ENCODE measurements around the gene PGGHG. TPM values are rescaled to one million over a fixed set of nuclear protein-coding genes. Genes with fewer than 3 reads are reported as not detected.
"Not testable (repeated sequence)": the region's sequence is repeated elsewhere in the genome, so short reads cannot be mapped to it uniquely, and the experiment has no call there.

The PGGHG gene
- total and polyA plus RNA-seq, 2 donors from 2014 or later: 16.1 to 64.1 TPM

DNA sequence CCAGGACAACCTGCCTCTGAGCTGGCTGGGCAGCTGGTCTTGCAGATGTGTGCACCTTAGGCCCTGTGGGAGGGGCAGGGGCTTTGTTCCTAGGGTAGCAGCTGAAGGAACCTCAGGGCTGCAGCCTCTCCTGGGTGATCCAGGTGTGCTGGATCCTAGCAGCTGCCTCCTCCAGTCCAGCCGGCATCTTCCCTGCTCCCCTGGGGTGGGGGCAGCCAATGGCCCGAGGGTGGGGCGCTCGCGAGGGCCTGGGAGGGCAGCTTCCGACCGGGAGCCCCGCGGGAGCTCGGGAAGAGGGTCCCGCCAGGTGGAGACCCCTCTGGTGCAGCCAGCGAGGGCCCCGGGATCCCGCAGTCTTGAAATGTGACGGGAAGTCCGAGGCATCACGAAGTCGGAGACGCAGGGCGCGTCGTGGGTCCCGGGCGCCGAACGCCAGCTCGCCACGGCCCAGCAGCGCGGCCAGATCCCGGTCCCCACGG, 26.6 kb downstream of the PGGHG start:
- intact Hi-C loops (cut with DNase I): no loop called here
- H3K9me3 ChIP-seq (ENCODE audit: control insufficient read depth in 2 of 3, insufficient read depth in 1 of 3, low read length in 3 of 3): no peaks in the 10 kb centered on the region
- H3K9ac ChIP-seq (ENCODE audit: low read length in 3 of 3): peak overlapping the region in 2 of 3 donors; percentile 58 to 85
- H3K36me3 ChIP-seq (ENCODE audit: control insufficient read depth in 2 of 3, insufficient read depth in 3 of 3, low read length in 3 of 3): no peaks in the 10 kb centered on the region
- FAIRE-seq (no peak), DNase-seq (peak in 1 of 5 donors; percentile 77)
- H3K27me3 ChIP-seq (ENCODE audit: control insufficient read depth, insufficient read depth, low read length): peaks cover 4% of the 10 kb centered on the region
- H3K4me1 ChIP-seq (ENCODE audit: control insufficient read depth in 2 of 3, insufficient read depth in 2 of 3, low read depth in 1 of 3, low read length in 3 of 3): peaks cover 3 to 24% (median 7%) of the 10 kb centered on the region in 3 donors
- peak overlapping the region in 2 of 3 donors; percentile 73 to 82 for H3K4me3 ChIP-seq (ENCODE audit: low read length in 3 of 3)
- TF ChIP-seq, protein P1, sequence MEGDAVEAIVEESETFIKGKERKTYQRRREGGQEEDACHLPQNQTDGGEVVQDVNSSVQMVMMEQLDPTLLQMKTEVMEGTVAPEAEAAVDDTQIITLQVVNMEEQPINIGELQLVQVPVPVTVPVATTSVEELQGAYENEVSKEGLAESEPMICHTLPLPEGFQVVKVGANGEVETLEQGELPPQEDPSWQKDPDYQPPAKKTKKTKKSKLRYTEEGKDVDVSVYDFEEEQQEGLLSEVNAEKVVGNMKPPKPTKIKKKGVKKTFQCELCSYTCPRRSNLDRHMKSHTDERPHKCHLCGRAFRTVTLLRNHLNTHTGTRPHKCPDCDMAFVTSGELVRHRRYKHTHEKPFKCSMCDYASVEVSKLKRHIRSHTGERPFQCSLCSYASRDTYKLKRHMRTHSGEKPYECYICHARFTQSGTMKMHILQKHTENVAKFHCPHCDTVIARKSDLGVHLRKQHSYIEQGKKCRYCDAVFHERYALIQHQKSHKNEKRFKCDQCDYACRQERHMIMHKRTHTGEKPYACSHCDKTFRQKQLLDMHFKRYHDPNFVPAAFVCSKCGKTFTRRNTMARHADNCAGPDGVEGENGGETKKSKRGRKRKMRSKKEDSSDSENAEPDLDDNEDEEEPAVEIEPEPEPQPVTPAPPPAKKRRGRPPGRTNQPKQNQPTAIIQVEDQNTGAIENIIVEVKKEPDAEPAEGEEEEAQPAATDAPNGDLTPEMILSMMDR (IDR thresholded peaks at IDR 0.05; ENCODE audit: borderline replicate concordance, extremely low read depth, insufficient read depth): no peak
- H3K27ac ChIP-seq (ENCODE audit: low read depth in 2 of 2, low read length in 2 of 2): peak overlapping the region; percentile 63 to 81

DNA sequence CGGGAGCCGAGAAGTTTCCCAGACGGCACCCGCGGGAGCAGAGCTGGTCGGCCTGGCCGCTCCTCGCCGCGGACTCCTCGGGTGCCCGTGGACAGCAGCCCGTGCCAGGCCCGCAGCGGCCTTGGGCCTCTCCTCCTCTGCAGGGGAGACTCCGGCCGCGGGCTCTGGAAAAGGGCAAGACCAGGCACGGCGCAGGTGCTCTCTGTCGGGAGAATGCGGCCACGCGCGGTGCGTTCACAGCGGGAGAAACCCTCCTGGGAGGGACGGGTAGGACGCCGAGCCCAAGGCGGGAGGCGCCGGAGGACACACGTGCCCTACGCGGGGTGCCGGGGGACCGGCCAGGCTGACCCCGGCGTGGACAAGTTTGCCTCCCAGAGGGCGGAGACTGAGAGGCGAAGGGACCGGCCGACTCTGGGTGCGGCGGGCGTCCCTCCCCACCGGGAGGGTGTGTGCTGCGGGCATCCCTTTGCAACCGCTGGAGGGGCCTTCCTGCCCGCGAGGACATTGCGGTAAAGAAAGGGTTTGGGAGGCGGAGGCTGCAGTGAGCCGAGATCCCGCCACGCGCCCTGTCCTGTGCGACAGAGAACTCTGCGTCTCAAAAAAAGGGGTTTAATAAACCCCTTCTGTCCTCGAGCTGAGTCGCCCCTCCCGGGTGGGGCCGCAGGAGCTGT, 27.2 kb downstream of the PGGHG start:
- peak overlapping the region in 1 of 3 donors; percentile 58 for H3K9ac ChIP-seq (ENCODE audit: low read length in 3 of 3)
- peaks cover 3 to 24% (median 7%) of the 10 kb centered on the region in 3 donors for H3K4me1 ChIP-seq (ENCODE audit: control insufficient read depth in 2 of 3, insufficient read depth in 2 of 3, low read depth in 1 of 3, low read length in 3 of 3)
- peak in 3 of 5 donors; percentile 35 to 88 (median 62) for DNase-seq
- H3K27ac ChIP-seq (ENCODE audit: low read depth in 2 of 2, low read length in 2 of 2): peak overlapping the region; percentile 63 to 81
- H3K4me3 ChIP-seq (ENCODE audit: low read length in 3 of 3): peak overlapping the region in 1 of 3 donors; percentile 82
- TF ChIP-seq, protein P1 (IDR thresholded peaks at IDR 0.05; ENCODE audit: borderline replicate concordance, extremely low read depth, insufficient read depth): no peak
- H3K36me3 ChIP-seq (ENCODE audit: control insufficient read depth in 2 of 3, insufficient read depth in 3 of 3, low read length in 3 of 3): no peaks in the 10 kb centered on the region
- peaks cover 4% of the 10 kb centered on the region for H3K27me3 ChIP-seq (ENCODE audit: control insufficient read depth, insufficient read depth, low read length)
- intact Hi-C loops (cut with DNase I): no loop called here
- no peak for FAIRE-seq
- no peaks in the 10 kb centered on the region for H3K9me3 ChIP-seq (ENCODE audit: control insufficient read depth in 2 of 3, insufficient read depth in 1 of 3, low read length in 3 of 3)

DNA sequence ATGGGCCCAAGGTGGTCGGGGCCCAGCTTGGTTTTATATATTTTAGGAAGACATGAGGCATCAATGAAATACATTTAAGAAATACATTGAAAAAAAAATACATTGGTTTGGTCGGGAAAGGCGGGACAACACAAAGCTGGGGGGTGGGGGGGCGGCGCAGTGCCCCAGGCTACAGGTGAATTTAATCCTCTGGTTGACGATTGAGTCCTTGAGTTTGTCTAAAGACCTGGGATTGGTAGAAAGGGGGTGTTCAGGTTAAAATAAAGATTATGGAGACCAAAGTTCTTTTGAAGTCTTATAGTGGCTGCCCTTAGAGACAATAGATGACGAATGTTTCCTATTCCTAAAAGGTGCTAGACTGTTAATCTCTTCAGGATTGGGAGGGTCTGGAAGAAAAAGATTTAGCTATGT, 28.0 kb downstream of the PGGHG start:
- DNase-seq (peak in 1 of 5 donors; percentile 45), FAIRE-seq (no peak)
- peaks cover 4% of the 10 kb centered on the region for H3K27me3 ChIP-seq (ENCODE audit: control insufficient read depth, insufficient read depth, low read length)
- H3K27ac ChIP-seq (ENCODE audit: low read depth in 2 of 2, low read length in 2 of 2): peak overlapping the region; percentile 63 to 64
- peak overlapping the region in 1 of 3 donors; percentile 82 for H3K4me3 ChIP-seq (ENCODE audit: low read length in 3 of 3)
- no peaks in the 10 kb centered on the region for H3K36me3 ChIP-seq (ENCODE audit: control insufficient read depth in 2 of 3, insufficient read depth in 3 of 3, low read length in 3 of 3)
- H3K9me3 ChIP-seq (ENCODE audit: control insufficient read depth in 2 of 3, insufficient read depth in 1 of 3, low read length in 3 of 3): no peaks in the 10 kb centered on the region
- peak overlapping the region in 1 of 3 donors; percentile 1 for H3K9ac ChIP-seq (ENCODE audit: low read length in 3 of 3)
- intact Hi-C loops (cut with DNase I): no loop called here
- H3K4me1 ChIP-seq (ENCODE audit: control insufficient read depth in 2 of 3, insufficient read depth in 2 of 3, low read depth in 1 of 3, low read length in 3 of 3): peaks cover 3 to 22% (median 7%) of the 10 kb centered on the region in 3 donors
- TF ChIP-seq, protein P1 (IDR thresholded peaks at IDR 0.05; ENCODE audit: borderline replicate concordance, extremely low read depth, insufficient read depth): no peak

DNA sequence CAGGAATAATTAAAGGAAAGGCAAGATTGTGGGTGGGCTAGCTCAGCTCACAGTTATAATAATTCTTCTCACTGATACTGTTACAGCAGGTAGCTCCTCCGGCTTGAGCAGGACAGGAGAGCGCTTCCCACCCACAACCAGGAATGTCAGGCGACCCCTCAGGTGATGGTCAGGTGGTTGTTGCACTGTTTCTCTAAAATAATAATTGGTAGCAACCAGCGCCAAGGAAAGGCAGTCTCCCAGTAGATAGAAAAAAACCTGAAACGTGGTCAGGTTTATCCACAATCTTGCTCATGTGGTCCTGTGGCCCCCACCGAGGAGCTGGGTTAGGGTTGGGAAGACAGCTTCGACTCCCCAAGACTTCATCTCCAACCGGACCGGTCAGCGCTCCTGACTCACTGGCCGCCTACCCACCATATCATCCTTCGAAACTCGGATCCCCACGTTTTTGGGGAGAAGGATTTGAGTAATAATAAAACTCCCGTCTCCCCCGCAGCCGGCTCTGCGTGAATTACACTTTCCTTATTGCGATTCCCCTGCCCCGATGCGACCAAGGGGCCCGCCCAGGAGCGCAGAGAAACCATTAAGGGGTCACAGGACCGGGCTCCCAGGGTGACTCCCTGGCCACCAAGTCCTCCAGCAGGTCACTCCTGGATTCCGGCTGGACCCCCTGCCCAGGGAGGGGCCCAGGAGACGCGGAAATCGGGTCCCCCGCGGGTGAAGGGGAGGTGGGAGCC, 28.9 kb downstream of the PGGHG start:
- Histone ChIP-seq H3K4me3 (ENCODE audit: low read length in 3 of 3) (peak overlapping the region in 2 of 3 donors; percentile 14 to 82), H3K9ac (ENCODE audit: low read length in 3 of 3) (peak overlapping the region in 2 of 3 donors; percentile 1 to 6), H3K27ac (ENCODE audit: low read depth in 2 of 2, low read length in 2 of 2) (peak overlapping the region; percentile 63 to 64), H3K4me1 (ENCODE audit: control insufficient read depth in 2 of 3, insufficient read depth in 2 of 3, low read depth in 1 of 3, low read length in 3 of 3) (peaks cover 3 to 21% (median 7%) of the 10 kb centered on the region in 3 donors)
- FAIRE-seq; intact Hi-C loops (cut with DNase I); H3K27me3 ChIP-seq (ENCODE audit: control insufficient read depth, insufficient read depth, low read length); H3K9me3 ChIP-seq (ENCODE audit: control insufficient read depth in 2 of 3, insufficient read depth in 1 of 3, low read length in 3 of 3); H3K36me3 ChIP-seq (ENCODE audit: control insufficient read depth in 2 of 3, insufficient read depth in 3 of 3, low read length in 3 of 3): not testable (repeated sequence)
- peak in 2 of 5 donors; percentile 44 to 77 for DNase-seq

DNA sequence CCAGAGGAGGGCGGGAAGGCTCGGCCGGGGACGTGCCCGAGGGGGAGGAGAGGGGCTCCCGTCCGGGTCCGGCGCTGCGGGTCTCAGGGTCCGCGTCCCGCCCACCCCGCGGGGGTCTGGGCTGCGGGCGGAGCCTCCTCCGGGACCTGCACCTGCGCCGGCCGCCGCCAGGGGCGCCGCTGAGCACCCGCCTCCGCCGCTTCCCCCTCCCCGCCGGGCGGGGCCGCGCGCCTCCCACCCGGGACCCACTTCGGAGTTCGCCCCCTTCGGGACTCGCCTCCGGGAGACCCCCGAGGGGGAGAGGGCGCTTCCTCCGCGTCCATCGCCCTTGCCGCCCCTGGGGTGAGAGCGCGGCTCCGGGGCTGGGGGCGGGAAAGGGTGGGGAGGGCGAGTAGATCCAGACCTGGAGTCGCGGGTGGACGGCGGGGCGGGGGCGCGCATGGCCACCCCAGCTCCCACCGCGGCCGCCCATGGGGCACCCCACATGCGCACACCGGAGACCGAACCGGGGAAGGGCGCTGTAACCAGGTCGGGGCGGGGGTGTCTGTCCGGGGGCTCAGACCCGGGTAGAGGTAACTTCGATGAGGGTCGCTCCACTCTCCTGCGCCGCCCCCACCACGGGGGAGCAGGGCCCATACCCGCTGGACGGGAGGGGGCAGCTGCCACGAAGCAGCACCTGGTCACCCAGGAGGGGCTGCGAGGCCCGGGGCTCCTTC, 29.6 kb downstream of the PGGHG start:
- FAIRE-seq; H3K36me3 ChIP-seq (ENCODE audit: control insufficient read depth in 2 of 3, insufficient read depth in 3 of 3, low read length in 3 of 3); H3K9me3 ChIP-seq (ENCODE audit: control insufficient read depth in 2 of 3, insufficient read depth in 1 of 3, low read length in 3 of 3); intact Hi-C loops (cut with DNase I); H3K27me3 ChIP-seq (ENCODE audit: control insufficient read depth, insufficient read depth, low read length): not testable (repeated sequence)
- Histone ChIP-seq H3K4me1 (ENCODE audit: control insufficient read depth in 2 of 3, insufficient read depth in 2 of 3, low read depth in 1 of 3, low read length in 3 of 3) (peaks cover under 1 to 14% (median 3%) of the 10 kb centered on the region in 3 donors), H3K4me3 (ENCODE audit: low read length in 3 of 3) (peak overlapping the region in 1 of 3 donors; percentile 17), H3K27ac (ENCODE audit: low read depth in 2 of 2, low read length in 2 of 2) (peak overlapping the region in 1 of 2 donors; percentile 92), H3K9ac (ENCODE audit: low read length in 3 of 3) (peak overlapping the region in 1 of 3 donors; percentile 12)
- peak in 1 of 5 donors; percentile 82 for DNase-seq
